NCI-H2081 treated with DMSO at 0.1 percent for 48 hours (cell line): ENCODE results near the gene APPBP2.
"Not testable (repeated sequence)": the region's sequence is repeated elsewhere in the genome, so short reads cannot be mapped to it uniquely, and the experiment has no call there.

Source experiments
- DNase-seq: peaks from one replicate; lab custom pipeline; 2025; lab: John Stamatoyannopoulos, UW

Gene APPBP2

GRCh38 chr17:60534010-60534555 lies 8.0 kb upstream of the APPBP2 start:
- no peak for DNase-seq

DNA sequence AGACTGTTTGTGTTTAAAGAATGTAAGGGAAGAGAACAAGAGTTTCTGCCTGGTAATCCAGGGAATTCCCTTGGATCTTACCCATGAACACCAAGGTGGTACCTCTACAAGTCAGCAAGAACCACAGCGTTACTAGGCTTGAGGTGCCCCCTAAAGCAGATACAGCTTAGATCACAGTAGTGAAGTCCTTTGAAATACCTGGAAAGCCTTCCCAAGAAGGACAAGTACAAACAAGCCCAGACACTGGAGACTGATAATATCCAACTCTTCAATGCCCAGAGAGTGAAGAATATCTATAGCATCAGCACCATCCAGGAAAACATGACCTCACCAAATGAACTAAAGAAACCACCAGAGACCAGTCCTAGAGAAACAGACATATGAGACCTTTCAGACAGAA lies 3.8 kb upstream of the APPBP2 start:
- no peak for DNase-seq

DNA sequence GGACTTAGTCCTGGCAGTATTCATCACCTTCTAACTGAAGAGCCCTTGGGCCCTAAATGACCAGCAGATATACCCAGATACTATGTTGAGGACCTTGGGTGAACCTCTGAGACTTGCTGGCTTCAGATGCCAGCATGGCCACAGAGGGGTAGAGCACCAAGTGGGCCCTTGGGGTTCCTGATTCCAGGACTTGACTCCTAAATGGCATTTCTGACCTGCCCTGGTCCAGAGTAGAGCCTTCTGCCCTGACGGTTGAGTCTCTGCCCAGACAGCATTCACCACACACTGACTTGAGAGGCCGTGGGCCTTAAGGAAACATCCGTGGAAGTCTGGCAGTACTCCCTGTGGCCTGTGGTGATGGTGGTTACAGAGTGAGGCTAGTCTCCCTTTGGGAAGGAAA lies 2.8 kb upstream of the APPBP2 start:
- DNase-seq, result no peak

DNA sequence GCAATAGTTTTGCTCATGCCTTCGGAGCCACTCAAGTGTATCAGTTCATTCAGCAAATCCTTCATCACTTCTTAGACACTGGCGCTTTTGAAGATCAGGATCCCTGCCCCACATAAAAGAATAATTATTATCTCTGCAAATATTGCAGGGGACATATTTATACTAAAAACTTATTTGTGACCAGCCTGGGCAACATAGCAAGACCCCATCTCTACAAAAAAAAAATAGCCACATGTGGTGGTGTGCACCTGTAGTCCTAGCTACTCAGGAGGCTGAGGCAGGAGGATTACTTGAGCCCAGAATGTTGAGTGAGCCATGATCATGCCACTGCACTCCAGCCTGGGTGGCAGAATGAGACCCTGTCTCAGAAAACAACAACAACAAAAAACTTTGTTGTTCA lies 1.7 kb upstream of the APPBP2 start:
- DNase-seq, result no peak

GRCh38 chr17:60526726-60527125 lies 684 bp upstream of the APPBP2 start:
- no peak for DNase-seq

DNA sequence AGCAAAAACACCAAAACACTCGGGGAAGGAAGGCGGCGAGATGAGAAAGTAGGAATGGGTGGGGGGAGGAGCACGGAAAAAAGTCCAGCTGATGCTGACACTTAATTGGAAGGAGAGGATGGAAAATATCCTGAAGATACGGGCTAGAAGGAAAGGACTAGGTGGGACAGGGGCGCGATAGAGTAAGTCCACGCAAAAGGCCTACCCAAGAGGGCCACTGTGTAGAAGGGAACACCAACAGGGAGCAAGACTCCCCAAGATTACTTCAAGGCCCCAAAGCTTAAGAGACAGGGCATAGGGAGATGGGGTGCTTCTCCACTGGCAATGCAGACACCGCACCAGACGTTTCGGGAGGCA lies 736 bp downstream of the APPBP2 start:
- no peak for DNase-seq

DNA sequence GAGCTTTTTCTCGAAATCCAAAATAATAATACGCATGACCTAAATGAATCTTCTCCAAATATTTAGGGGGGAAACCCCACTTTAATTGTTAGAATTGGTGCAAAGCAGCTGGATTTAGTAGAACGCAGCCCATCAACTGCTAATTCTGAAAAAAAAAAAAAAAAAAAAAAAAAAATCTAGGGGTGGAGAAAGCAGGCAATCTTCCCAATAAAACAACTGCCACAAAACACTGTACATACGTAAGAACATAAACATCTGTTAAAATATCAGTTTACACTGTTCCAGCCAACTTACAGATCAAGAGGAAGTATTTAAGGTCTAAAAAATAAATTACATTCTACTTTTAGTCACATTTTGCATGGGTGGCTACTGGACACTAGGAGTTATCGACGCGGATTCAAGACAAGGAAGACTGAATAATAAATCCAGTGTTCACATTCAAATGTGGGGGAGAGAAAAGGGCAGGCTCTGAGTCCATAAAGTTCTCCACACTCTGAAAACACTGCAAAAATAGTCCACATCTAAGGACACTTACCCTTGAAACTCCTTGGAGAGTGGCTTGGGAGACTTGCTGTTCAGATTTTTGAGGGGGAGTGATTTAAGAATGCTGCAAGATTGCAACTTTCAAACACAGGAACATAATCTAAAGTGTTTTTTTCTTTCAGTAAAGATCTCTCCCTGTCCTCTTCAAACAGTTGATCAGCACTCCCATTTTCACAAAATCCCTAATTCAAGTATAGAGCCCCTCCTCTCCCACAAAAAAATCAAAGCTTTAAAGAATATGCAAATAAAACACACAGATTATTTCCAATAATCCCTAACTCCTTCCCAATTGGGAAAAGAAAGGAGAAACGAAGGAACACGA lies 1.3 kb downstream of the APPBP2 start:
- DNase-seq, result no peak

- no peak for DNase-seq
Observed at GRCh38 chr17:60523822-60524221, 2.2 kb downstream of the APPBP2 start.

GRCh38 chr17:60522889-60523626 lies 3.0 kb downstream of the APPBP2 start:
- DNase-seq, result no peak

- no peak for DNase-seq
Observed at GRCh38 chr17:60519795-60520194, 6.2 kb downstream of the APPBP2 start.

GRCh38 chr17:60515683-60516082 lies 10.4 kb downstream of the APPBP2 start:
- not testable (repeated sequence) for DNase-seq

DNA sequence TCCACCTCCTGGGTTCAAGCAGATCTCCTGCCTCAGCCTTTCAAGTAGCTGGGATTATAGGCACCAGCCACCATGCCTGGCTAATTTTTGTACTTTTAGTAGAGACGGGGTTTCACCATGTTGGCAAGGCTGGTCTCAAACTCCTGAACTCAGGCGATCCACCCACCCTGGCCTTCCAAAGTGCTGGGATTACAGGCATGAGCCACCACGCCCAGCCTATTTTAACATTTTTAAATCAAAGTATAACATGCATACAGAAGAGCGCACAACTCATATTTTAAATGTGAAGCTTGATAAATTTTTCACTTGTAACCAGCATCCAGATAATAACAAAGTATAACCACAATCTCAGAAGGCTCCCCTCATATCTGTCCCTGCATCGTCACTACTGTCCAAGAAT lies 10.8 kb downstream of the APPBP2 start:
- DNase-seq, result not testable (repeated sequence)

GRCh38 chr17:60514500-60514899 lies 11.5 kb downstream of the APPBP2 start:
- DNase-seq, result no peak

DNA sequence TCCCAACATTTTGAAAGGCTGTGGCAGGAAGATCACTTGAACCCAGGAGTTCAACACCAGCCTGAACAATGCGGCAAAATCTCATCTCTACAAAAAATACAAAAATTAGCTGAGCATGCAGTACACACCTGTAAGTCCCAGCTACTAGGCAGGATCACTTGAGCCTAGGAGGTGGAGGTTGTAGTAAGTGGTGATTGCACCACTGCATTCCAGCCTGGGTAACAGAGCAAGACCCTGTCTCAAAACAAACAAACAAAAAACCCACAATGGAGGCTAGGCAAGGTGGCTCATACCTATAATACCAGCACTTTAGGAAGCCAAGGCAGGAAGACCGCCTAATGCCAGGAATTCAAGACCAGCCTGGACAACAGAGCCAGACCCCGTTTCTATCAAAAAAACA lies 12.0 kb downstream of the APPBP2 start:
- no peak for DNase-seq

DNA sequence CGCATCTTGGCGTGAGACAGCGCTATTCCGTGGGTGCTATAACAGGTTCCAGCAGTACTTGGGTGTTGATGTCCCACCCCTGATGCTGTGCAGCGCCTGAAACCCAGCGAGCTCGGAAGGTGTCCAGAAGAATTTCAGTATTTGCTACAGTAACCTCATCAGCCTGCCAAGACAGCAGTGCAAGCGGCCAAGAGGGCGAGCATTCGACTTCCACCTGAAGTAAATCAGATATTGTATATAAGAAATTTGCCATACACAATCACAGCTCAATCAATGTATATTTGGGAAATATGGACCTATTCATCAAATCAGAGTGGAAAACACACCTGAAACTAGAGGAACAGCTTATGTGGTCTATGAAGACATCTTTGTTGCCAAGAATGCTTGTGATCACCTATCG lies 13.0 kb downstream of the APPBP2 start:
- no peak for DNase-seq

- DNase-seq, result no peak
Observed at GRCh38 chr17:60510723-60511122, 15.3 kb downstream of the APPBP2 start.

DNA sequence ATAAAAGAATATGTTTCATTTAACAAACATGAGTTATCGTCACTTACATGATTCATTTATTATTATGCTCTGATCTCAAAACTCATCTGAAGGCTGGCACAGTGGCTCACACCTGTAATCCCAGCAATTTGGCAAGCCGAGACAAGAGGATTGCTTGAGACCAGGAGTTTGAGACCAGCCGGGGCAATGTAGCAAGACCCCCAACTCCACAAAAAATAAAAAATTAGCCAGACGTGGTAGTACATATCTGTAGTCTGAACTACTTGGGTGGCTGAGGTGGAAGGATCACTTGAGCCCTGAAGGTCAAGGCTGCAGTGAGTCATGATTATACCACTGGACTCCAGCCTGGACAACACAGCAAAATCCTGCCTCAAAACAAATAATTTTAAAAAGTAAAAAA lies 16.0 kb downstream of the APPBP2 start:
- no peak for DNase-seq

GRCh38 chr17:60508384-60508980 lies 17.6 kb downstream of the APPBP2 start:
- DNase-seq, result no peak

- DNase-seq, result no peak
Observed at GRCh38 chr17:60506312-60506711, 19.7 kb downstream of the APPBP2 start.

- DNase-seq, result no peak
Observed at GRCh38 chr17:60502145-60502544, 23.9 kb downstream of the APPBP2 start.

- no peak for DNase-seq
Observed at GRCh38 chr17:60501589-60501988, 24.5 kb downstream of the APPBP2 start.

DNA sequence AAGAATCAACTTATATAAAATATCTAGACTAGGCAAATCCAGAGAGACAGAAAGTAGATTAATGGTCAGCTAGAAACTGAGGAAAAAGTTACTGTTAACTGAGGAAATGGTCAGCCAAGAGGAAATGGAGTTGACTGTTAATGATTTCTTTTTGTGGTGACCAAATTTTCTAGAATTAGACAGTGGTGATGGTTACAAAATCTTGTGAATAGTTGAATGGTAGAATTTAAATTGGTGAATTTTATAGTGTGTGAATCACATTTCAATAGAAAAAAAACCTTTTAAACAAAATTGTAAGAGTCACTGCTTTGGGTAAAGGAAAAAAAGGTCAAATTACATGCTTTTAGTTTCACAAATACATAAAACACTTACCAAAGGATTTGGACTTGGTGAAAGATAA lies 30.0 kb downstream of the APPBP2 start:
- DNase-seq, result no peak

DNA sequence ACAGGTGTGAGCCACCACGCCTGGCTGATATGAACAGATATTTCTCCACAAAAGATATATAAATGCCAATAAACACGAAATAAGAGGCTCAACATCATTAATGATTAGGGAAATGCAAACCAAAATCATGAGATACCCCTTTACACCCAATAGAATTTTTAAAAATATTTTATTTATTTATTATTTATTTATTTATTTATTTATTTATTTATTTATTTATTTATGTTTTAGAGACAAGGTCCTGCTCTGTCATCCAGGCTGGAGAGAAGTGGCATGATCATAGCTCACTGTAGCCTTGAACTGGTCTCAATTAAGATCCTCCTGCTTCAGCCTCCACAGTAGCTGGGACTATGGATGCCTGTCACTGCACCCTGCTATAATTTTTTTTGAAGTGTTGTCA lies 30.8 kb downstream of the APPBP2 start:
- no peak for DNase-seq
